ENCODE data around the gene HAPSTR1.
"Not testable (repeated sequence)": the region's sequence is repeated elsewhere in the genome, so short reads cannot be mapped to it uniquely, and the experiment has no call there.

HAPSTR1 gene, protein sequence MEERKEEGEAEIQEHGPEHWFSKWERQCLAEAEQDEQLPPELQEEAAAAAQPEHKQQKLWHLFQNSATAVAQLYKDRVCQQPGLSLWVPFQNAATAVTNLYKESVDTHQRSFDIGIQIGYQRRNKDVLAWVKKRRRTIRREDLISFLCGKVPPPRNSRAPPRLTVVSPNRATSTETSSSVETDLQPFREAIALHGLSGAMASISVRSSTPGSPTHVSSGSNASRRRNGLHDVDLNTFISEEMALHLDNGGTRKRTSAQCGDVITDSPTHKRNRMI

DNA sequence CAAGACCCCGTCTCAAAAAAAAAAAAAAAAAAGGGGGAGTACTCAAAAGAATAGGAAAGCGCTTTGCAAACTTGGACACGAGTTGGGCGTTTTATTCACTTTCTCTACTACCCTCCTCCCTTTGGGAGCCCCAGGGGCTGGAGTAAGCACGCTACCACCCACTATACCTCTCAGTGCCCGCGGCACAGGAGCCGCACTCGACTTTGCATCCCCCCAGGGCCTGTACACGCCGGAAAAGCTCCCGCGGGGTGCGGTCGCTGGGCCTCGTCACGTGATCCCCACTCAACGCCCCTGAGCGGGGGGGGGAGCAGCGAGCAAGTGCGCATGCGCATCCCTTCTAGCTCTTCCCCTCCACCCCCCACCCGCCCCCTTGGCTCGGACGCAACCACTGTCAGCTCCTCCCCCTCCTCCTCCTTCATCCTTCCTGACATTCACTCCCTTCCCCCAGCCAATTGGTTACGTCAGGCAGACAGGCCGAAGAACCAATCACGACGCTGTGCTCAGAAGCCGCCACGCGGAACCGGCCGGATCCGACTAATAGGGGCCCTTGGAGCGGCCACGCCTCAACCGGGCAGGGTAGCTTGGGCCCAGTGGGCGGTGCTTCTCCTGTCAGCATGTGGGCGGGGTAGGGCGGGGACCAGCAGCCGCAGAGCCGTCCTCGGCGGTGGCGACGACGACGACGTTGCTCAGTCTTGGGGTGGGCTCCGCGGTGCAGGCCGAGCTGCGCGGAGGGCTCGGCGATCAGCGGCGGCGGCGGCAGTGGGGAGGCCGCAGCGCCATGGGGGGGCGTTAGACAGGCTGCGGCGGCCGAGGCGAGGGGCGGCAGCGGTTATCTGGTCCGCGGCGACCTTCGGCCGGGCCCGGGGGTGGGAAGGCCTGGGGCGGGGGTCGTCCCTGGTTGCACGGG is at the start of gene HAPSTR1:
TSS of gene HAPSTR1 (plus strand) at position 685 of the 907 bp plus-strand sequence. CDS start 401 bp downstream, outside the sequence.
- DNase-seq (ENCODE audit: low read depth in 3 of 3, low spot score in 1 of 3) = peak; percentile 96 to 99 (median 98)

DNA sequence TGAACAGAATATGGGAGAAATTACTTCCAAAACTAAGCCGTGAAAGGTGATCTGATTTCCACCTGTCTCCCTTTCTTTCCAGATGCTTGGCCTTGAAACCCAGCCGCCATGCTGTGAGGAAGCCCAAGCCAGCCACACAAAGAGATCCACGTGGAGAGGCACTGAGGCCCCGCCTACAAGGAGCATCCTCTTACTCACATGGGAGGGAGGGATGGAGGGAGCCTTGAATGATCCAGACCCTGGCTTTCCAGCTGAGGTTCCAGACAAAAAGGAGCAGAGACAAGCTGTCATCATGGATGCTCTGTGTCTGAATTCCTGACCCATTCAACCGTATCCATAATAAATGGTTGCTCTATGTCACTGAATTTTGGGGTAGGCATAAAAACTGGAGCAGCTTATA is 48.9 kb upstream of the HAPSTR1 start:
- DNase-seq (ENCODE audit: low read depth in 3 of 3, low spot score in 1 of 3) = no peak

DNA sequence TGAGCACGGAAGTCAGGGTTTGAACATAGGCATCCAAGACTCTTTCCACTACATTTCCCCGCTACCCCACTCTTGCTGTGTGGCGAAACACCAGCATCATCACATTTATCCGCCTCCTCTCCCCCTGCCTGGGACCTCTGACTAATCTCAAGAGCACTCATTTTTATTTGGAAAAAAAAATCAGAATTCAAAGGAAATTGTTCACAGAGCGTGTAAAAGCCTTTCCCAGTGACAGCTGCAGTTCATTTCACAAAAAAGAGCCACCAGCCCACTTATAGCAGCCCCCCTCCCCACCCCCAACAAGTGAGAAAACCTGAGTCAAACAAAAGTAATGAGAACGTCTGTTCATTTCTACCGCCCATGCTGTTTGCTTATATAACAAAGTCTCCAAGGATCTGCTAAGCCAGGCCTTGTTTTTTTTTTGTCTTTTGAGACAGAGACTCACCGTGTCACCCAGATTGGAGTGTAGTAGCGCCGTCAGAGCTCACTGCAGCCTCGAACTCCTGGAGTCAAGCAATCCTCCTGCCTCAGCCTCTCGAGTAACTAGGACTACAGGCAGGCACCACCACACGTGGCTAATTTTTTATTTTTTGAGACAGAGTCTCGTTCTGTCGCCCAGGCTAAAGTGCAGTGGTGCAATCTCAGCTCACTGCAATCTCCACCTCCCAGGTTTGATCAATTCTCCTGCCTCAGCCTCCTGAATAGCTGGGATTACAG is 48.3 kb upstream of the HAPSTR1 start:
- no peak for DNase-seq (ENCODE audit: low read depth in 3 of 3, low spot score in 1 of 3)

DNA sequence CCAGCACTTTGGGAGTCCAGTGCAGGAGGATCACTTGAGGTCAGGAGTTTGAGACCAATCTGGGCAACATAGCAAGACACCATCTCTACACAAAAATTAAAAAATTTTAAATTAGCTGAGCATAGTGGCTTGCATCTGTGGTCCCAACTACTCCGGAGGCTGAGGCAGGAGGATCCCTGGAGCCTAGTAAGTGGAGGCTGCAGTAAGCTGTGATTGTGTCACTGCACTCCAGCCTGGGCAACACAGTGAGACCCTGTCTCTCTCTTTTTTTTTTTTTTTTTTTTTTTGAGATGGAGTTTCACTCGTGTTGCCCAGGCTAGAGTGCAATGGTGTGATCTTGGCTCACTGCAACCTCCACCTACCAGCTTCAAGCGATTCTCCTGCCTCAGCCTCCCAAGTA is 45.9 kb upstream of the HAPSTR1 start:
- not testable (repeated sequence) for DNase-seq (ENCODE audit: low read depth in 3 of 3, low spot score in 1 of 3)

DNA sequence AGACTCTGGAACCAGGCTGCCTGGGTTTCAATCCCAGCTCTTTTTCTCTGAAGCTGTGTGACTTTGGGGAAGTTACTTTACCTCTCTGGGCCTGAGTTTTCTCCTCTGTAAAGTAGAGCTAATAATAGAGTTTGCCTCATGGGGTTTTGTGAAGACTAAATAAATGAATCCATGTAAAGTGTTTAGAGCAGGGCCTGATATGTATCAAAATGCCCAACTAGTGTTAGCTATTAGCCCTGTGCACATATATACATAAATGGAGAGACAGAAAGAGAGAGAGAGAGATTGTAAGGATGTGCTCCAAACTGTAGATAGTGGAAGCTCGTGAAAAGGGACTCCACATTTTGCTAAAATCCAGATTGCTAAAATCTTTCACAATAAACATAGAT is 44.8 kb upstream of the HAPSTR1 start:
- DNase-seq (ENCODE audit: low read depth in 3 of 3, low spot score in 1 of 3) = no peak

DNA sequence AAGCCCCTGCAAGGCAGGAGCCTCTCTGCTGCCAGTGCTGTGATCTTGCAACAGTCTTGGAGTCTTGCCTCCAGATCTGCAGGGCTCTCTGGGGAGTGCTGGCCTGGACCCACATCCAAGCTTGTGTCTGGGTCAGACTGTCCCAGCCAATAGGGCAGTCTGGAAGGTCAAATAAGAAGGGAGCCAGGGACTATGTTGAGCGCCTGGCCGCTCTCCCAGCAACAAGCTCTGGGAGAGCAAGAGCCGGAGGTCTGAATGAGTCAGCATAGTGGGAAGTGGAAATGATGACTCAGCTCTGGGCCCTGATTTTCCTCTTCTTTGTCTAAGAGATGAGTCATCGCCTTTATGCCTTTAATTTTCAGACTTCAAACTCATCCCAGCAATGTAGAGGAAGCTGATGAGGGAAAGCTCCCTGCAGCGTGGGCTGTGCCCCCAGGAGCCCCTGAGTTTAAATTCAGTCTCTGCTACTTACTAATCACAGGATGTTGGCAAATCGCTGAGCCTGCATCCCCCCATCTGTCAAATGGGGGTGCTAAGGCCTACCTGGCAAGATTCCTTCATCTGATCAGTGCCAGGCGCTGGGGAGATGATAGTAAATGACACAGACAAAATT is 43.6 kb upstream of the HAPSTR1 start:
- DNase-seq (ENCODE audit: low read depth in 3 of 3, low spot score in 1 of 3) = peak in 1 of 3 donors; percentile 12

DNA sequence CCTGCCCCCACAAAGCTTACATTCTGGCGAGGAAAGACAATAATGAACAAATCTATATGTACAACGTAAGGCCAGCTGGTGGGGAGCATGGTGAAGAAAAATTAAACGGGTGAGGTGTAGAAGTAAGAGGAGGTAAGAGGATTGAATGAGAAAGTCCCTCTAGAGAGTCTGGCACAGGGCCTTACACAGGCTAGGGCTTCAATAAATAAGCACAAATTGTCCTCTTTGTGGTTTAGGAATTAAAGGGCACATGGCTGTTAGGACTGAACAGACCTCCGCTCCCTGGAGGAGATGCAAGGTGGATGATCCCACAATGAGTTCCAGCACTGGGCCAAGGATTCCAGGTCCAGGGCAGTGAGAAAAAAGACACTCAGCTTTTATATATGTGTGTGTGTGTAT is 43.1 kb upstream of the HAPSTR1 start:
- no peak for DNase-seq (ENCODE audit: low read depth in 3 of 3, low spot score in 1 of 3)

DNA sequence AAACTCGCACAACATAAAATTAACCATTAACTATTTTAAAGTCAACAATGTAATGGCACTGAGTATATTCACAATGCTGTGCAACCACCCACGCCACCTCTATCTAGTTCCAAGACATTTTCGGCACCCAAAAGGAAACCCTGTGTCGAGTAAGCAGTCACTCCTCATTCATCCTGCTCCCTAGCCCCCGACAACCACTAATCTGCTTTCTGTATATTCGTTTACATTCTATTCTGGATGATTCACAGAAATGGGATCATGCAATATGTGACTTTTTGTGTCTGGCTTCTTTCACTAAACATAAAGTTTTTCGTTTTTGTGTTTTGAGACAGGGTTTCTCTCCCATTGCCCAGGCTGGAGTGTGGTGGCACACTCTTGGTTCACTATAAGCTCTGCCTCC is 42.2 kb upstream of the HAPSTR1 start:
- no peak for DNase-seq (ENCODE audit: low read depth in 3 of 3, low spot score in 1 of 3)

DNA sequence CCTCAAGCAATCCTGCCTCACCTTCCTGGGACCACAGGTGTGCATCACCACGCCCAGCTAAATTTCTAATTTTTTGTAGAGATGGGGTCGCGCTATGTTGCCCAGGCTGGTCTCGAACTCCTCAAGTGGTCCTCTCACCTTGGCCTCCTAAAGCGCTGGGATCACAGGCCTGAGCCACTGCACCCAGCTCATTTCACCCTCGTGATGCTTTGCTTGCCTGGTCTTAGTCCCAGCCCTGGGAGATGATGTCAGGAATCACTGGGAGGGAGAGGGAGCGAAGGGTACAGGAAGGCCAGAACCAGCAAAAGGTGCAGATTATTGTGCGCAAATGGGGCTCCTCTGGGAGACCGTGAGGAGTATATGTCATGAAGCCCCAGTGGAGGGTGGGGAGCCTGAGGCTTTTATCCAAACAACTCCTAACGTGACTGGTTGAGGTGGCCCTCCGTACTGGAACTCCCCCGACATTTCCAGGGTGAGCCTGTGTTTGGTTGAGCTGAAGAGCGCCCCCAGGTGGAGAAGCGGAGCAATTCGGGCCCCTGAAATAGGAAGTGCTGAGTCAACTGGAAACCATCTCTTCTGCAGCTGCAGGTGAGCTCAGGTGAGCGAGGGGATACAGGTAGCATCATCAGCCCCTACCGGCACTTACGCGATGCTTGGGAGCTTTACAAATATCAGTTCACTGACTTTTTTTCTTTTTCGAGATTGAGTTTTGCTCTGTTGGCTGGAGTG is 41.2 kb upstream of the HAPSTR1 start:
- DNase-seq (ENCODE audit: low read depth in 3 of 3, low spot score in 1 of 3) = no peak

DNA sequence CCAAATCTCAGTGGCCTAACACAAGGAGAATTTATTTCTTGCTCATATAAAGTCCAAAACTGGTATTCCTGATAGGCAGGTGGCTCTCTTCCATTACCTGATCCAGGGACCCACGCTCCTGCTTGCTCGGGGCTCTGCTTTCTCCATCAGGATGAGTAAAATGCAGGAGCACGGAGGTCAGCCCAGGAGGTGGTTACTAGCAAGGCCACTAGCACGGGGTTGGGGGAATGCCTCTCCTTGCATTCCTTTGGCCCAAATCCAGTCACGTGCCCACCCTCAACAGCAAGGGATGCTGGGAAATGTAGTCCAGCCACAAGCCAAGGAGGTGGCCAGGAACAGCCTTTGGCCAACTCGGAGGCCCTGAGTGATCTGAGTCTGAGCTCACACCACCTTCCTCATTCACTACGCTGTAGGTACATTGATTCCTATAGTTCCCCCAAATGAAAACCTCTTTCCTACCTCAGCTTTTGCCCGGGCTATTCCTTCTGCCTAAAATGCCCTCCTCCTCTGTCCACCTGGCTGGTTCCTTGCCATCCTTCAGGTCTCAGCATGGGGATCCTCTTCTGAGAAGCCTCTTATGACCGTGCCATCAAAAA is 38.3 kb upstream of the HAPSTR1 start:
- no peak for DNase-seq (ENCODE audit: low read depth in 3 of 3, low spot score in 1 of 3)

DNA sequence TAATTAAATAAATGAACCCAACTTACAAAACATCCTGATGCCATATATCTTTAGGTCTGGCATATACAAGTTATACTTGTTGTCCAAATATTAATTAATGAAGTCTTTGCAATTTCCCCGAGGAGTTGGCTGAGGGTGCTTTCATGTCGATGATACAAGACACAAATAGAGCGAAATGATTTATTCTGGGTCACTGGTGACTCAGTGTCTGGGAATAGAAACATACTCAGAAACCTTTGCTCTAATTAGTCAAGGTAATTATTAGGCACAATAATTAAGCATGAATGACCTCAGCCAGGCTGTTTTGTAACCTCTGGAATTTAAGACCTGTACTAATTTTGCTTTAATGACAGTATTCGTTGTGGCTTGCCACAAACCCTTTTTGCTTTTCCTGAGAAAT is 37.0 kb upstream of the HAPSTR1 start:
- no peak for DNase-seq (ENCODE audit: low read depth in 3 of 3, low spot score in 1 of 3)

DNA sequence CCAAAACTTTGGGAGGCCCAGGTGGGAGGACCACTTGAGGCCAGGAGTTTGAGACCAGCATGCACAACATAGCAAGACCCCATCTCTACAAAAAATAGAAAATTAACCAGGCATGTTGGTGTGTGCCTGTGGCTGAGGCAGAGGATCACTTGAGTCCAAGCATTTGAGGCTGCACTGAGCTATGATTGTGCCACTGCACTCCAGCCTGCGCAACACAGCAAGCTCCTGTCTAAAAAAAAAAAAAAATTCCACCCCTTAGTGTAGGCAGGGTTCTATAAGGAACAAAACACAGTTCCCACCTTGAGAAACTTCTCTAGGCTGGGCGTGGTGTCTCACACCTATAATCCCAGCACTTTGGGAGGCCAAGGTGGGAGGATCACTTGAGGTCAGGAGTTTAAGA is 36.3 kb upstream of the HAPSTR1 start:
- no peak for DNase-seq (ENCODE audit: low read depth in 3 of 3, low spot score in 1 of 3)

DNA sequence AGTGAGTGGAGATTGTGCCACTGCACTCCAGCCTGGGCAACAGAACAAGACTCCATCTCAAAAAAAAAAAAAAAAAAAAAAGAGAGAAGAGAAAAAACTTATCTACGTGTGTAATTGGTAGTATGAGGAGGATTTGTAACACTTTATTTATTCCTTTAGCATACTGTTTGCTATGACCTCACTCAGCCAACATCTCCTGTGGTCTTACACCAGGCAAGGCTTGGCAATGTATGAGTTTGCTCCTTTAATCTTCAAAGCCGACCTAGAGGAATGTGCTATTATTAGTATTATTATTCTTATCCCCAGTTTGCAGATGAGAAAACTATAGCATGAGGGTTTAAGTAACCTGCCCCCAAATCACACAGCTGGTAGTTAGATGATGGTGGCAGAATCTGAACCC is 35.8 kb upstream of the HAPSTR1 start:
- no peak for DNase-seq (ENCODE audit: low read depth in 3 of 3, low spot score in 1 of 3)

DNA sequence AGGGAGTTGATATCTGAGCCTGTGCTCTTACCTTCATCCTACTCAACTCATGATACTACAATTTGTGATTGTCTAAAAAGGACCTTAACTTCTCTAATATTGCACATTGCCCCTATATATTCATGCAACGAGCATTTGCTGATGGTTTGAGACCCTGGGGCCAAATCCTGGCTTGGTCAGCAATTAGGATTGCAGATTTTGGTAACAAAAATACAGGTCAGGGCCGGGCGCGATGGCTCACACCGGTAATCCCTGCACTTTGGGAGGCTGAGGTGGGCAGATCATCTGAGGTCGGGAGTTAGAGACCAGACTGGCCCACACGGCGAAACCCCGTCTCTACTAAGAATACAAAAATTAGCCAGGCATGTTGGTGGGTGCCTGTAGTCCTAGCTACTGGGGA is 35.4 kb upstream of the HAPSTR1 start:
- no peak for DNase-seq (ENCODE audit: low read depth in 3 of 3, low spot score in 1 of 3)

DNA sequence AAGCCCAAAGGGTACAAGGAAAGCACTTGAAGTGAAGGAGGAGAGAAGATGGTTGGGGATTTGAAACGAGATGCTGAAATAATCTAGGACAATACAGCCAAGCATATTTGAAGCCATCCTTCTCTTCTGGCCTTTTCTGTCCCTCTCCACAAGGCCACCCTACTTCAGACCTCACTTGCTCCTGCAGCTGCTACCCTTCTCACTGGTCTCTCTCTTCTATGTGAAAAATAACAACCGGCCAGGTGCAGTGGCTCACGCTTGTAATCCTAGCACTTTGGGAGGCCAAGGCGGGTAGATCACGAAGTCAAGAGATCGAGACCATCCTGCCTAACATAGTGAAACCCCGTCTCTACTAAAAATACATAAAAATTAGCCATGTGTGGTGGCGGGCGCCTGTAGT is 33.2 kb upstream of the HAPSTR1 start:
- no peak for DNase-seq (ENCODE audit: low read depth in 3 of 3, low spot score in 1 of 3)

DNA sequence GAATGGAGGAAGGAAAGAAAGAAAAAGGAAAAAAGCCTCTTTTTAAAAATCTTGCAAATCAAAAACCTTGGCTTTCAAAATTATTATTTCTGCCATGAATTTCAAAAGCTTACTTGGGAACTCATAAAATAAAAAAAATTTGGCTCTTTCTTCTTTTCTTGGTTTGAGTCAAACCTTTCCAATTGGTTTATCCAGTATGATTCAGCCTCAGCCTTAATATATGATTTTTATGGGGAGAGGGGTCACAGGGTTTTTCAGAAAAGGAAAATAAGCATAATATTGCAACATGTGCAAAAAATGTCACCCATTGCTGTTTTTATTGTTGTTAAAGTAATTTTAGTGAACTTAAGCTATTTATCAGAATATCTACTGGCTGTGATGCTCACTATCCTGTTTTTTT is 31.2 kb upstream of the HAPSTR1 start:
- no peak for DNase-seq (ENCODE audit: low read depth in 3 of 3, low spot score in 1 of 3)

DNA sequence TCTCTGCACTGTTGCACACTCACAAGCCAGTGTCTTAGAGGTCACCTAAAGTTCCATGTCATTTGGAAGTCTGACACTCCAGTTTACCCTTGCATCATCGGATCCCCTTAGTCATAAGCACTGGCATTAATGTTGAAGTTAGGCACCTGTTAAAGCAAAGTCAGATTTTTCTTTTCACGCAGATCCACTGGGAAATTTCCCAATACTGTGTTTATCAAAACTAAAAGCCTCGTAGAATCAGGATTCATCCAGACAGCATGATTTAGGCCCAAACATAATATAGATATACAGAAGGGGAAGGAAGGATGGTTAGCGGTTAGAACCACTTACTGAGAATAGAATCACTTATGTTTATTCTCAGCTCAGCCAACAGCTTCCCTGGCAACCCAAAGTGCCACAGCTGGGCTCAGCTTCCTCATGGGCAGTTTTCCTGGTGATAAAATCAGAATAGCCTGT is 30.1 kb upstream of the HAPSTR1 start:
- DNase-seq (ENCODE audit: low read depth in 3 of 3, low spot score in 1 of 3) = no peak

DNA sequence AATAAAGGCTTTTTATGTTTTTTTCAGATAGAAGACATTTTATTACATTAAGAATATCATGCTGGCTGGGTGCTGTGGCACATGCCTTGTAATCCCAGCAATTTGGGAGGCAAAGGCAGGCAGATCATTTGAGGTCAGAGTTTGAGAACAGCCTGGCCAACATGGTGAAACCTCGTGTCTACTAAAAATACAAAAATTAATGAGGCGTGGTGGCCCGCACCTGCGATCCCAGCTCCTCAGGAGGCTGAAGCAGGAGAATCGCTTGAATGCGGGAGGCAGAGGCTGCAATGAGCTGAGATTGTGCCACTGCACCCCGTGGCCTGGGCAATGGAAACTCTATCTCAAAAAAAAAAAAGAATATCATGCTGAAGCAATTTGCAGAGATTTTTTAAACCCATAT is 29.1 kb upstream of the HAPSTR1 start:
- DNase-seq (ENCODE audit: low read depth in 3 of 3, low spot score in 1 of 3) = no peak

DNA sequence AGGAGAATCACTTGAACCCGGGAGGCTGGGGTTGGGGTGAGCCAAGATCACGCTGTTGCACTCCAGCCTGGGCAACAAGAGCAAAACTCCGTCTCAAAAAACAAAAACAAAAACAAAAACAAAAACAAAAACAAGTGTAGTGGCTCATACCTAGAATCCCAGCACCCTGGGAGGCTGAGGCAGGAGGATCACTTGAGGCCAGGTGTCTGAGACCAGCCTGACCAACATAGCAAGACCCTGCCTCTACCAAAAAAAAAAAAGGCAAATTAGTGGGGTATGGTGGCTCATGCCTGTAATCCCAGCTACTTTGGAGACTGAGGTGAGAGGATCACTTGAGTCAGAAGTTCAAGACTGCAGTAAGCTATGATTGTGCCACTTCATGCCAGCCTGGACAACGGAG is 26.4 kb upstream of the HAPSTR1 start:
- no peak for DNase-seq (ENCODE audit: low read depth in 3 of 3, low spot score in 1 of 3)

DNA sequence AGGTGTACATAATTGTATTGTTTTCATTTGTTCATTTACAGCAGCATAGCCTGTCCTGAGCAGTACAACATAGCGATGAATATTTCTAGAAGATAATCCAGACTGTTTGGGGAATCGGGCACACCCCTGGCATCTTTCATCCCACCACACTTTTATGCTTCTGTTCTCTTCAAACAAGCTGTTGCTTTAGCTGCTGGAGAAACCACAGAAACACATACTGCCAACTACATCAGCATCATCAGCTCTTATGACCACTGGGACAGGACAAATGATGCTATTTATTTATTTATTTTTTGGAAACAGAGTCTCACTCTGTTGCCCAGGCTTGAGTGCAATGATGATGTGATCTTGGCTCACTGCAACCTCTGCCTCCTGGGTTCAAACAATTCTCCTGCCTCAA is 22.6 kb upstream of the HAPSTR1 start:
- DNase-seq (ENCODE audit: low read depth in 3 of 3, low spot score in 1 of 3) = no peak
